SU-DHL-6 (cell line): ENCODE results near the gene ZNF789.
"Not testable (repeated sequence)": the region's sequence is repeated elsewhere in the genome, so short reads cannot be mapped to it uniquely, and the experiment has no call there.

Experiments used
- H2AFZ ChIP-seq: fragments of 200-600 bp; sonication (generic); 2 replicates; pipeline ENCODE4 v1.6.1; 2014; ENCODE audit warnings: low read depth, mild to moderate bottlenecking, moderate library complexity, mixed read lengths, antibody characterized with exemption, low read length; ENCODE audit not compliant: severe bottlenecking
- H3F3A ChIP-seq: fragments of 200-600 bp; shearing (Covaris generic); 2 replicates; pipeline ENCODE4 v1.6.0; 2016; ENCODE audit warnings: antibody characterized with exemption, mild to moderate bottlenecking; ENCODE audit not compliant: insufficient read depth
- H3K27ac ChIP-seq: fragments of 200-600 bp; sonication (generic); 2 replicates; pipeline ENCODE4 v1.5.1; 2016; ENCODE audit warnings: low read depth, mild to moderate bottlenecking, low read length, moderate library complexity, mixed read lengths
- H3K27me3 ChIP-seq: fragments of 200-600 bp; sonication (generic), shearing (Covaris generic); 2 replicates; pipeline ENCODE4 v1.6.0; 2014; ENCODE audit warnings: mild to moderate bottlenecking, low read length
- H3K36me3 ChIP-seq: fragments of 200-600 bp; sonication (generic); 2 replicates; pipeline ENCODE4 v1.6.1; 2014; ENCODE audit warnings: mild to moderate bottlenecking, low read length, mixed read lengths
- H3K4me2 ChIP-seq: fragments of 300-600, 200-600 bp; shearing (Covaris generic), sonication (generic); 2 replicates; pipeline ENCODE4 v1.6.0; 2014; ENCODE audit warnings: low read length, low read depth, mild to moderate bottlenecking; ENCODE audit not compliant: poor library complexity, severe bottlenecking
- H3K4me3 ChIP-seq: fragments of 200-600 bp; sonication (generic); 2 replicates; pipeline ENCODE4 v1.5.1; 2014; ENCODE audit warnings: antibody characterized with exemption, low read length, mild to moderate bottlenecking, mixed read lengths; ENCODE audit not compliant: insufficient read depth, poor library complexity, severe bottlenecking
- H3K79me2 ChIP-seq: fragments of 200-600 bp; sonication (generic); 2 replicates; pipeline ENCODE4 v1.6.1; 2014; ENCODE audit warnings: mild to moderate bottlenecking, low read length, moderate library complexity; ENCODE audit not compliant: insufficient read depth
- H3K9ac ChIP-seq: fragments of 200-600 bp; sonication (generic); 2 replicates; pipeline ENCODE4 v1.7.0; 2014; ENCODE audit warnings: mild to moderate bottlenecking, low read length
- H3K9me2 ChIP-seq: fragments of 200-600 bp; sonication (generic); replicated peaks from 2 replicates; pipeline ENCODE4 v1.6.1; 2014; ENCODE audit warnings: low read length; ENCODE audit not compliant: insufficient read depth
- H3K9me3 ChIP-seq: fragments of 200-600 bp; sonication (generic); 2 replicates; pipeline ENCODE4 v1.6.1; 2014; ENCODE audit warnings: low read length, mixed read lengths; ENCODE audit not compliant: insufficient read depth
- H4K20me1 ChIP-seq: fragments of 200-600 bp; sonication (generic); 2 replicates; pipeline ENCODE4 v1.6.1; 2014; ENCODE audit warnings: low read depth, mild to moderate bottlenecking, antibody characterized with exemption, low read length, moderate library complexity, mixed read lengths
- EZH2phosphoT487 ChIP-seq: fragments of 200-600 bp; sonication (generic), shearing (Covaris generic); conservative IDR thresholded peaks from 2 replicates; pipeline ENCODE4 v1.6.1; 2018; ENCODE audit warnings: mild to moderate bottlenecking, antibody characterized with exemption, low read length, moderate library complexity, mixed read lengths
- TF ChIP-seq, protein P1 (sequence below): fragments of 200-600 bp; sonication (generic); IDR thresholded peaks from one replicate; pipeline ENCODE4 v1.5.1; 2017; ENCODE audit warnings: antibody characterized with exemption, mild to moderate bottlenecking, low read length, moderate library complexity; ENCODE audit not compliant: insufficient read depth, poor library complexity, severe bottlenecking

Gene ZNF789

DNA sequence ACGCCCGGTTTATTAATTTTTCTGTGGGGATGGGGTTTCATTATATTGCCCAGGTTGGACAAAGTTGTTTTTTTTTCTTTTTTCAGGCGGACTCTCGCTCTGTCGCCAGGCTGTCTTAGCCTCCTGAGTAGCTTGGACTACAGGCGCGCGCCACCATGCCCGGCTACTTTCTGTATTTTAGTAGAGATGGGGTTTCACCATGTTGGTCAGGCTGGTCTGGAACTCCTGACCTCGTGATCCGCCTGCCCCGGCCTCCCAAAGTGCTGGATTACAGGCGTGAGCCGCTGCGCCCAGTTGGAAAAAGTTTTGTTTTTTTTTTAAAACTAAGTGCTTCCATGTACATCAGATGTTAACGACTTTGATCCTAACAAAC lies 27.9 kb downstream of the ZNF789 start:
- H3K27me3 ChIP-seq = no peaks in the 10 kb centered on the region
- peak overlapping the region; percentile 77 for H3K9ac ChIP-seq
- TF ChIP-seq, protein P1, sequence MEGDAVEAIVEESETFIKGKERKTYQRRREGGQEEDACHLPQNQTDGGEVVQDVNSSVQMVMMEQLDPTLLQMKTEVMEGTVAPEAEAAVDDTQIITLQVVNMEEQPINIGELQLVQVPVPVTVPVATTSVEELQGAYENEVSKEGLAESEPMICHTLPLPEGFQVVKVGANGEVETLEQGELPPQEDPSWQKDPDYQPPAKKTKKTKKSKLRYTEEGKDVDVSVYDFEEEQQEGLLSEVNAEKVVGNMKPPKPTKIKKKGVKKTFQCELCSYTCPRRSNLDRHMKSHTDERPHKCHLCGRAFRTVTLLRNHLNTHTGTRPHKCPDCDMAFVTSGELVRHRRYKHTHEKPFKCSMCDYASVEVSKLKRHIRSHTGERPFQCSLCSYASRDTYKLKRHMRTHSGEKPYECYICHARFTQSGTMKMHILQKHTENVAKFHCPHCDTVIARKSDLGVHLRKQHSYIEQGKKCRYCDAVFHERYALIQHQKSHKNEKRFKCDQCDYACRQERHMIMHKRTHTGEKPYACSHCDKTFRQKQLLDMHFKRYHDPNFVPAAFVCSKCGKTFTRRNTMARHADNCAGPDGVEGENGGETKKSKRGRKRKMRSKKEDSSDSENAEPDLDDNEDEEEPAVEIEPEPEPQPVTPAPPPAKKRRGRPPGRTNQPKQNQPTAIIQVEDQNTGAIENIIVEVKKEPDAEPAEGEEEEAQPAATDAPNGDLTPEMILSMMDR = no peak
- no peak for TF ChIP-seq EZH2phosphoT487
- H2AFZ ChIP-seq = peak overlapping the region; percentile 69
- H3K27ac ChIP-seq = peak overlapping the region; percentile 73; the same call in 1 of the 2 replicates
- peaks cover 32% of the 10 kb centered on the region for H3F3A ChIP-seq
- no peaks in the 10 kb centered on the region for H3K36me3 ChIP-seq
- H3K9me2 ChIP-seq = no peaks in the 10 kb centered on the region
- peak overlapping the region; percentile 82 for H3K4me3 ChIP-seq
- peaks cover 6% of the 10 kb centered on the region; the same call in 1 of the 2 replicates for H4K20me1 ChIP-seq
- no peaks in the 10 kb centered on the region for H3K9me3 ChIP-seq
- H3K4me2 ChIP-seq = peak overlapping the region; percentile 89
- H3K79me2 ChIP-seq = peaks cover 61% of the 10 kb centered on the region

DNA sequence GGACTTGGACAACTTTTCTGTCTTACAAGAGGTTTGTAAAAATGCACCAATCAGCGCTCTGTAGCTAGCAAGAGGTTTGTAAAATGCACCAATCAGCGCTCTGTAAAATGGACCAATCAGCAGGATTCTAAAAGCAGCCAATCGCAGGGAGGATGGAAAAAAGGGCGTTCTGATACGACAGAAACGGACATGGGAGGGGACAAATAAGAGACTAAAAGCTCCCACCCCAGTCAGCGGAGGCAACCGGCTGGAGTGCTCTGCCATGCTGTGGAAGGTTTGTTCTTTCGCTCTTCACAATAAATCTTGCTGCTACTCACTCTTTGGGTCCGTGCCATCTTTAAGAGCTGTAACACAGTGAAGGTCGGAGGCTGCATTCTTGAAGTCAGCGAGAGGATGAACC lies 28.5 kb downstream of the ZNF789 start:
- not testable (repeated sequence) for H3K27ac ChIP-seq

DNA sequence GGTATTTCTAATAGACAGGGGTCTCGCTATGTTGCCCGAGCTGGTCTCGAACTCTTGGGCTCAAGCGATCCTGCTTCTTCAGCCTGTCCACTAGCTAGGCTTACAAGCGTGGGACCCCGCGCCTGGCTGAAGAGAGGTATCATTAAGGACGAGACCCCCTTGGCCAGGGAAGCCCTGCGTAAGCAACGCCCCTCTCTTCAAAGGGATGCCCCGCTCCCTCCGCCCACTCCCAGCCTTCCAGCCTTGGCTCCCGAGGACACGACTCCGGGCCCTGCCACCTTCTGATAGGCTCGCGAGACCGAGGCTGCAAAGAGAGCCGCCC lies 31.6 kb downstream of the ZNF789 start:
- no peaks in the 10 kb centered on the region for H3K27me3 ChIP-seq
- H3K9me3 ChIP-seq = no peaks in the 10 kb centered on the region
- H3K4me3 ChIP-seq = peak overlapping the region; percentile 79
- no peaks in the 10 kb centered on the region for H4K20me1 ChIP-seq
- H3K4me2 ChIP-seq = peak overlapping the region; percentile 85
- peaks cover 50% of the 10 kb centered on the region for H3K79me2 ChIP-seq
- no peaks in the 10 kb centered on the region for H3K9me2 ChIP-seq
- no peak for TF ChIP-seq EZH2phosphoT487
- TF ChIP-seq, protein P1 = no peak
- H3K36me3 ChIP-seq = peaks cover 4% of the 10 kb centered on the region; the same call in 1 of the 2 replicates
- no peak overlapping the region; the same call in 1 of the 2 replicates for H3K27ac ChIP-seq
- H2AFZ ChIP-seq = peak overlapping the region; percentile 83
- peaks cover 18% of the 10 kb centered on the region for H3F3A ChIP-seq
- H3K9ac ChIP-seq = peak overlapping the region; percentile 80

More for the DNA sequence above, 28.5 kb downstream of the ZNF789 start:
- H3K36me3 ChIP-seq, H3K9me2 ChIP-seq, H4K20me1 ChIP-seq, H3K9me3 ChIP-seq, H3K4me3 ChIP-seq, H3K9ac ChIP-seq, H2AFZ ChIP-seq, H3K27me3 ChIP-seq: not testable (repeated sequence)
- Histone ChIP-seq H3F3A (peaks cover 32% of the 10 kb centered on the region), H3K79me2 (peaks cover 61% of the 10 kb centered on the region), H3K4me2 (peak overlapping the region; percentile 89)

DNA sequence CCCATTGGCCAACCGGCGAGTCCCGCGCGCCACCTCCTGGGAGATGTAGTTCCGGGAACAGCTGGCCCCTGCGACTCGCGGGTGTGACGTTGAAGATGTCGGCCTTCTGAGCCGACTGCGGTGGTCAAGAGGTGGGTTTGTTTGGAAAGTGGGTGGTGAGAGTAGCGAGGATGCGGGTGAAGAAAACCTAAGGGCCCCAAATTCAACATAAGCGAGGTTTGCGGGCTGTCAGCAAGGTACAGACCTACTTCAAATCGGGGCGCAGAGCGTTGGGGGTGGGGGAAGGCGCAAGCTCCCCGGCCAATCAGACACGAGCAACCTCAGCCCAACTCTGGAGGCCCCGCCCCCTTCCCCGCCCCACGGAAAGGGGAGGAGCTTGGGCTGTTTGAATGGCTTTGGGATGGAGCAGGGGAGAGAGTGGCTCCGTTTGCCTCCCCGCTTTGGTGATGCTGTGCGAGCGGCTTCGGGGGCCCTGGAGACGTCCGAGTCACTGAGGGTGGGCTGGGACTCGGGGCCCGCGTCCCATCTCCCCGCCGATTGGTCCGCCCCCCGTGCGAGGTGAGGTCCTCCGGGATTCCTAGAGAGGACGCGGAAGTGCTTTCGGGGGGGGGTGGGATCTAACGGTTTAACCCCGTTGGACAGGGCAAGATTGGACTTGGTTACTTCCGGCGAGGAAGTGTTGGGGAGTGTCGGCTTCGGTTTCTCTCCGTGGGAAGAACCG lies 32.1 kb downstream of the ZNF789 start, which contains the start of gene ZKSCAN5:
TSS of gene ZKSCAN5 (plus strand) at position 60 of the 721 bp plus-strand sequence. CDS start 1,383 bp downstream, outside the sequence.
- H3K9me3 ChIP-seq = no peaks in the 10 kb centered on the region
- H3K36me3 ChIP-seq = peaks cover 4% of the 10 kb centered on the region; the same call in 1 of the 2 replicates
- TF ChIP-seq, protein P1 = no peak
- no peak for TF ChIP-seq EZH2phosphoT487
- H3K27me3 ChIP-seq = no peaks in the 10 kb centered on the region
- peak within 1 kb of the TSS; percentile 85 for H3K4me2 ChIP-seq
- peak within 1 kb of the TSS; percentile 83 for H2AFZ ChIP-seq
- no peaks in the 10 kb centered on the region for H4K20me1 ChIP-seq
- H3K4me3 ChIP-seq = peak within 1 kb of the TSS; percentile 79
- peak within 1 kb of the TSS; percentile 80 for H3K9ac ChIP-seq
- H3K79me2 ChIP-seq = peaks cover 48% of the 10 kb centered on the region
- no peaks in the 10 kb centered on the region for H3K9me2 ChIP-seq
- peak within 1 kb of the TSS; percentile 66 for H3K27ac ChIP-seq
- peaks cover 18% of the 10 kb centered on the region for H3F3A ChIP-seq
